ENCODE measurements around the gene GRM1.

The GRM1 gene

GRCh38 chr6:146191612-146192011, 162.8 kb downstream of the GRM1 start:
- Histone ChIP-seq H3K4me2 (ENCODE audit: low read length) (no peak overlapping the region), H3F3A (ENCODE audit: insufficient read depth, low read length) (no peaks in the 10 kb centered on the region), H3K4me3 (ENCODE audit: low read depth, low read length, poor library complexity, severe bottlenecking) (no peak overlapping the region), H3K9ac (ENCODE audit: low read length) (no peak overlapping the region), H3K27ac (ENCODE audit: low read depth, low read length, poor library complexity, severe bottlenecking) (no peak overlapping the region), H2AFZ (ENCODE audit: low read length) (no peak overlapping the region), H3K36me3 (ENCODE audit: insufficient read depth, low read length) (no peaks in the 10 kb centered on the region), H3K4me1 (ENCODE audit: insufficient read depth, low read length, severe bottlenecking) (no peaks in the 10 kb centered on the region), H3K9me2 (ENCODE audit: low read depth, low read length) (no peaks in the 10 kb centered on the region), H3K9me3 (ENCODE audit: low read length) (no peaks in the 10 kb centered on the region), H4K20me1 (ENCODE audit: insufficient read depth, low read length) (no peaks in the 10 kb centered on the region), H3K79me2 (ENCODE audit: insufficient read depth, low read length) (no peaks in the 10 kb centered on the region), H3K27me3 (ENCODE audit: insufficient read depth, low read length) (no peaks in the 10 kb centered on the region)
- TF ChIP-seq CTCF (IDR thresholded peaks at IDR 0.05; ENCODE audit: low read length) (no peak), EZH2 (IDR thresholded peaks at IDR 0.05; ENCODE audit: borderline replicate concordance, low read length) (no peak)

- Histone ChIP-seq H3K9me3 (ENCODE audit: low read length) (no peaks in the 10 kb centered on the region), H3K4me3 (ENCODE audit: low read depth, low read length, poor library complexity, severe bottlenecking) (no peak overlapping the region), H3K27me3 (ENCODE audit: insufficient read depth, low read length) (no peaks in the 10 kb centered on the region), H3K27ac (ENCODE audit: low read depth, low read length, poor library complexity, severe bottlenecking) (no peak overlapping the region), H2AFZ (ENCODE audit: low read length) (no peak overlapping the region), H3K4me1 (ENCODE audit: insufficient read depth, low read length, severe bottlenecking) (no peaks in the 10 kb centered on the region), H3F3A (ENCODE audit: insufficient read depth, low read length) (no peaks in the 10 kb centered on the region), H3K9me2 (ENCODE audit: low read depth, low read length) (no peaks in the 10 kb centered on the region), H3K36me3 (ENCODE audit: insufficient read depth, low read length) (no peaks in the 10 kb centered on the region), H4K20me1 (ENCODE audit: insufficient read depth, low read length) (no peaks in the 10 kb centered on the region), H3K79me2 (ENCODE audit: insufficient read depth, low read length) (no peaks in the 10 kb centered on the region), H3K4me2 (ENCODE audit: low read length) (no peak overlapping the region), H3K9ac (ENCODE audit: low read length) (no peak overlapping the region)
- no peak for TF ChIP-seq EZH2 (IDR thresholded peaks at IDR 0.05; ENCODE audit: borderline replicate concordance, low read length)
- no peak for TF ChIP-seq CTCF (IDR thresholded peaks at IDR 0.05; ENCODE audit: low read length)
Measured at GRCh38 chr6:146194434-146194833, 165.6 kb downstream of the GRM1 start.

GRCh38 chr6:146200176-146200575, 171.3 kb downstream of the GRM1 start:
- Histone ChIP-seq H3K4me2 (ENCODE audit: low read length) (no peak overlapping the region), H3K4me3 (ENCODE audit: low read depth, low read length, poor library complexity, severe bottlenecking) (no peak overlapping the region), H3K27ac (ENCODE audit: low read depth, low read length, poor library complexity, severe bottlenecking) (no peak overlapping the region), H3K9me2 (ENCODE audit: low read depth, low read length) (no peaks in the 10 kb centered on the region), H3K79me2 (ENCODE audit: insufficient read depth, low read length) (no peaks in the 10 kb centered on the region), H4K20me1 (ENCODE audit: insufficient read depth, low read length) (no peaks in the 10 kb centered on the region), H3F3A (ENCODE audit: insufficient read depth, low read length) (no peaks in the 10 kb centered on the region), H3K9me3 (ENCODE audit: low read length) (no peaks in the 10 kb centered on the region), H3K27me3 (ENCODE audit: insufficient read depth, low read length) (no peaks in the 10 kb centered on the region), H3K4me1 (ENCODE audit: insufficient read depth, low read length, severe bottlenecking) (no peaks in the 10 kb centered on the region), H3K36me3 (ENCODE audit: insufficient read depth, low read length) (no peaks in the 10 kb centered on the region), H2AFZ (ENCODE audit: low read length) (no peak overlapping the region), H3K9ac (ENCODE audit: low read length) (no peak overlapping the region)
- TF ChIP-seq CTCF (IDR thresholded peaks at IDR 0.05; ENCODE audit: low read length) = no peak
- TF ChIP-seq EZH2 (IDR thresholded peaks at IDR 0.05; ENCODE audit: borderline replicate concordance, low read length) = no peak
